H4 (cell line): Measurements from ENCODE around the gene QTRT2. TPM values are rescaled to one million over a fixed set of nuclear protein-coding genes. Genes with fewer than 3 reads are reported as not detected.

ENCODE experiments used
- DNase-seq: peaks from one replicate; pipeline ENCODE4 v3.0.0-alpha.2; 2015; ENCODE audit warnings: low spot score
- total RNA-seq: library from RNA; depleted of rRNA; stranded (reverse); fragments of >200 nt; shearing (Covaris generic); gene quantifications from 2 replicates; pipeline ENCODE4 v1.2.3, GENCODE V29; 2014; rRNA removed

Gene QTRT2
- 18.7 and 23.6 TPM in 2 replicates for total RNA-seq

GRCh38 chr3:114056130-114057010, at the start of gene QTRT2, which contains the start of gene CCDC191:
Gene QTRT2 (plus strand): TSS chr3:114056737. CDS start chr3:114065258, 8,521 bp downstream.
Gene CCDC191 (minus strand): TSS chr3:114056526. CDS start chr3:114056466, 60 bp downstream.
- DNase-seq = peak; percentile 100

- DNase-seq = no peak
Observed at GRCh38 chr3:114011059-114011797, 45.3 kb upstream of the QTRT2 start.

GRCh38 chr3:114014211-114014610, 42.3 kb upstream of the QTRT2 start:
- DNase-seq = no peak

- no peak for DNase-seq
Observed at GRCh38 chr3:114019486-114019885, 37.1 kb upstream of the QTRT2 start.

GRCh38 chr3:114020907-114021306, 35.6 kb upstream of the QTRT2 start:
- no peak for DNase-seq

- no peak for DNase-seq
Observed at GRCh38 chr3:114022145-114022802, 34.3 kb upstream of the QTRT2 start.

- no peak for DNase-seq
Observed at GRCh38 chr3:114025451-114025850, 31.1 kb upstream of the QTRT2 start.

- DNase-seq = no peak
Observed at GRCh38 chr3:114026331-114026730, 30.2 kb upstream of the QTRT2 start.

GRCh38 chr3:114033721-114034120, 22.8 kb upstream of the QTRT2 start:
- no peak for DNase-seq

- no peak for DNase-seq
Observed at GRCh38 chr3:114034211-114034610, 22.3 kb upstream of the QTRT2 start.

- DNase-seq = no peak
Observed at GRCh38 chr3:114034787-114035545, 21.6 kb upstream of the QTRT2 start.

- no peak for DNase-seq
Observed at GRCh38 chr3:114035896-114036295, 20.6 kb upstream of the QTRT2 start.

- DNase-seq = no peak
Observed at GRCh38 chr3:114043205-114043604, 13.3 kb upstream of the QTRT2 start.

GRCh38 chr3:114052216-114052615, 4.3 kb upstream of the QTRT2 start:
- no peak for DNase-seq

- no peak for DNase-seq
Observed at GRCh38 chr3:114057011-114057347, 442 bp downstream of the QTRT2 start.

GRCh38 chr3:114058646-114059045, 2.1 kb downstream of the QTRT2 start:
- DNase-seq = no peak

- no peak for DNase-seq
Observed at GRCh38 chr3:114060906-114061655, 4.5 kb downstream of the QTRT2 start.

- no peak for DNase-seq
Observed at GRCh38 chr3:114067804-114068203, 11.3 kb downstream of the QTRT2 start.

GRCh38 chr3:114068336-114068735, 11.8 kb downstream of the QTRT2 start:
- no peak for DNase-seq

GRCh38 chr3:114071786-114072185, 15.2 kb downstream of the QTRT2 start:
- no peak for DNase-seq

- no peak for DNase-seq
Observed at GRCh38 chr3:114076711-114077110, 20.2 kb downstream of the QTRT2 start.
